NCI-H1694 treated with DMSO at 0.1 percent for 48 hours (cell line): Measurements from ENCODE around the gene RIN3.

Experiments
- DNase-seq: peaks from one replicate; lab custom pipeline; 2025; lab: John Stamatoyannopoulos, UW

RIN3 gene

GRCh38 chr14:92646952-92647796 lies 133.6 kb downstream of the RIN3 start:
- no peak for DNase-seq

GRCh38 chr14:92647797-92648279 lies 134.3 kb downstream of the RIN3 start:
- DNase-seq, result no peak

GRCh38 chr14:92649066-92649465 lies 135.5 kb downstream of the RIN3 start:
- no peak for DNase-seq

- no peak for DNase-seq
Observed at GRCh38 chr14:92649934-92650545, 136.5 kb downstream of the RIN3 start.

- no peak for DNase-seq
Observed at GRCh38 chr14:92650581-92651105, 137.1 kb downstream of the RIN3 start.

- no peak for DNase-seq
Observed at GRCh38 chr14:92651106-92651757, 137.7 kb downstream of the RIN3 start.

GRCh38 chr14:92651758-92652406 lies 138.3 kb downstream of the RIN3 start:
- DNase-seq, result no peak

GRCh38 chr14:92652413-92653151 lies 139.0 kb downstream of the RIN3 start:
- DNase-seq, result no peak

GRCh38 chr14:92653162-92653651 lies 139.6 kb downstream of the RIN3 start:
- DNase-seq, result no peak

GRCh38 chr14:92654239-92654901 lies 140.8 kb downstream of the RIN3 start:
- DNase-seq, result no peak

GRCh38 chr14:92655419-92656201 lies 142.0 kb downstream of the RIN3 start:
- no peak for DNase-seq

- DNase-seq, result no peak
Observed at GRCh38 chr14:92656306-92657081, 142.9 kb downstream of the RIN3 start.

GRCh38 chr14:92657457-92658142 lies 144.0 kb downstream of the RIN3 start:
- no peak for DNase-seq

- no peak for DNase-seq
Observed at GRCh38 chr14:92658160-92658559, 144.6 kb downstream of the RIN3 start.

- no peak for DNase-seq
Observed at GRCh38 chr14:92658684-92659083, 145.1 kb downstream of the RIN3 start.

GRCh38 chr14:92659765-92660561 lies 146.4 kb downstream of the RIN3 start:
- no peak for DNase-seq

GRCh38 chr14:92660571-92660970 lies 147.0 kb downstream of the RIN3 start:
- no peak for DNase-seq

GRCh38 chr14:92663049-92663448 lies 149.5 kb downstream of the RIN3 start:
- no peak for DNase-seq
